Measurements from ENCODE around the gene COL10A1.

COL10A1 gene

GRCh38 chr6:116078522-116078921 lies 47.4 kb downstream of the COL10A1 start:
- H3K27me3 Mint-ChIP-seq: peaks cover 16% of the 10 kb centered on the region
- H3K27ac Mint-ChIP-seq: no peak overlapping the region
- no peaks in the 10 kb centered on the region for H3K4me1 Mint-ChIP-seq
- H3K4me3 Mint-ChIP-seq: no peak overlapping the region
- no peaks in the 10 kb centered on the region for H3K9me3 Mint-ChIP-seq
- no peaks in the 10 kb centered on the region for H3K36me3 Mint-ChIP-seq

DNA sequence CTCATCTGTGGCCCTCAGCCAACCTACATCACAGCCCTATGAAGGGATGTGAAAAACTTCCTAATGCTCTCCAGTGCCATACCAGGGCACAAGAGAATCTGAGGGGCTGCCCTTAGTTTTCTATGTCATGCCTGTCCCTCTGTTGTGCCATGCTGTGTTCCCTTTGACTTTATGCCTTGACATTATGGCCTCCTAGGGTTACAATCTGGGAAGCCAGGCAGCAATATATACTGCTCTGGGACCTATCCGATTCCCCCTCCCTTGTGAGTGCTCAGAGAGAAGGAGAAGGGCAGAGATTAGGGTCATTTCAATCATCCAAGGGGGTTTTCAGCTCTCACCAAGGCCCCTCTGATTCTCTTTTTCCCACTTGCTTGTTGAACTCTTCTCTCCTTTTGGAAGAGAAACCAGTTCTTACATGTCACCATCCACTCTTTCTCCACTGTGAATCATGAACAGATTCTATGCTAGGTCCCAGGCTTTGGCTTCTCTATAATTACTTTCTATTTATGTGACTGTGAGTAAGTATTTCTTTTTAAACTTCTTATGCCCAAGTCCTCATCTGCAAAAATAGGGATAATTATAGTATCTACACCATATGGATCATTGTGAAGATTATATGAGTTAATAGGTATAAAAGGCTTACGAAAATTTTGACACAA lies 51.1 kb downstream of the COL10A1 start:
- peaks cover 5% of the 10 kb centered on the region for H3K27me3 Mint-ChIP-seq

DNA sequence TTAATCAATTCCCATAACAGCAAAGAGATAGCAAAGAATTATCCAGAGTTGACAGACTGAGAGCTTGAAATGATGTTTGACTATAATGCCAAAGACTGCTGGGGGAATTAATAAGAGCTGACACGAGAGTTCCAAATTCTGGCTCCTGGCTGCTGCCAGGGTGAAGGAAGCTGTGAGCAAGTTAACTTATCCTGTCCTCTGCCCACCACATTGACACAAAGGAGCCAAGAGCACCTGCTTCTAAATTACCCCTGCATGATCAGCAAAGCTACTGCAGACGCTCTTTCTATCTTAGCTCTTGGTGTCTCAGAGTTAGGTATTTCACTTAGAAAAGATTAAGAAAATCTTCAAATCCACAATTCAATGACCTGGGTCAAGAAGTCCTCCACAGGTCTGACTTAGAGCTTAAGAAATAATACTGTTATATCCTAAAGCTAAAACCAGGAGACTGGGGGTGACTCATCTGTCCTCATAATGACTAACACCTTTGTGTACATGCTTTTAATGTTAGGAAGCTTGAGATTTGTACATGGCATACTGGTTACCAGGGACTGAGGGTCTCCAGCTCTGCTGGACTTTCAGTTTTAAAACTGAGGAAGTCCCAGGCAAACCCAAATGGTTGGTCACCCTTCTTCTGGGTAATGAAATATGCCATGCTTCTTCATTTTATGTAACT lies 52.0 kb downstream of the COL10A1 start:
- H3K9me3 Mint-ChIP-seq: no peaks in the 10 kb centered on the region
- no peak overlapping the region for H3K4me3 Mint-ChIP-seq
- H3K27me3 Mint-ChIP-seq: peaks cover 5% of the 10 kb centered on the region
- no peaks in the 10 kb centered on the region for H3K4me1 Mint-ChIP-seq
- no peak overlapping the region for H3K27ac Mint-ChIP-seq
- no peaks in the 10 kb centered on the region for H3K36me3 Mint-ChIP-seq

More for the DNA sequence above, 51.1 kb downstream of the COL10A1 start:
- no peaks in the 10 kb centered on the region for H3K36me3 Mint-ChIP-seq
- no peak overlapping the region for H3K4me3 Mint-ChIP-seq
- H3K27ac Mint-ChIP-seq: no peak overlapping the region
- H3K9me3 Mint-ChIP-seq: no peaks in the 10 kb centered on the region
- H3K4me1 Mint-ChIP-seq: no peaks in the 10 kb centered on the region

DNA sequence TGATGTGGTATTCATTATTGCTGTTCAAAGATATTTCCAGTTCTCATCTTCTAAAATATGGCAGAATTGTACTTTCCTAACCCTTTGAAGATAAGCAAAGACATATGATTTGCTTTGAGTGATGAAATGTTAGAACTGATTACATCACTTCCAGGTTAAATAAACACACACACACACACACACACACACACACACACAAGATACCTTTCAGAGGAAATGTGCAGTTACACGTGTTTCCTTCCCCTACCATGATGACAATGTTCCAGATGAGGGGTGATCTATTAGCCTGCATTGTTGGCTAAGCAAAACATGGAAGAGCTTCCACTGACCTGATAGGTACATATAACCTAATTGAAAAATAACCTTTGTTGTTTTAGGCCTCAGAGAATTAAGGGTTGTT lies 53.6 kb downstream of the COL10A1 start:
- H3K27ac Mint-ChIP-seq: no peak overlapping the region
- H3K4me1 Mint-ChIP-seq: no peaks in the 10 kb centered on the region
- H3K4me3 Mint-ChIP-seq: no peak overlapping the region
- no peaks in the 10 kb centered on the region for H3K9me3 Mint-ChIP-seq
- peaks cover 2% of the 10 kb centered on the region for H3K27me3 Mint-ChIP-seq
- H3K36me3 Mint-ChIP-seq: no peaks in the 10 kb centered on the region

DNA sequence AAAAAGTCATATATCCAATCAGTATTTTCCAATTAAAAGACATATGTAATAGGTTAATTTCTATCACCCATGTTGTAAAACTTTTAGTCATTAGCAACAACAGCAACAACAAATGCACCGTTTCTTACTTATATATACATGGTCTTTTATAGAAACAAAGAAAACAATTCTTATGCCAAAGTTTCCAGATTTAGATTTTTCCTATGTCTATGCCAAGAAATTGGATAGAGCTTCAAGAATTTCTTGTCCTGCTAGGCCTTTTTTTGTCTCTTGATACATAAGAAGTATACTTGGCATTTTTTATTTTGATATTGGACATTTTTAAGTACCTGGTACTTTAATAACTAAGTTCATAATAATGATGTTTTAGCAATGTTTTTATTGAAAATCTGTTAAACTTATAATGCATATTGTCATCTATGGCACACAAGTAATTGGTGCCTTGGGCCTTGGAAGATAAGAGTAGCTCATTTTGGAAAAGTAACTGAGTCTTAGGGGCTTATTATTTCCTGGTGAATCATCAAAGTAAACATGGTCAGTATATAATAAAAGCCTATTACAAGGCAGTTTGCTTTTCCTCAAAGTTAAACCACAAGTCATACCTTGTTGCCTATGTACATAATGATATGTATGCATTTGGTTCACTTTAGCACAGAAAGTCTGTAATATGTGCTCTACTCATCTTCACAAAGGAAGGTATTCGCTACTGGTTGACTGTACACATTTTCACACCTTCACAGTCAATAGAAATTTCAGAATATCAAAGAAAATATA lies 55.1 kb downstream of the COL10A1 start:
- Mint-ChIP-seq H3K27ac (no peak overlapping the region), H3K4me1 (no peaks in the 10 kb centered on the region), H3K36me3 (no peaks in the 10 kb centered on the region), H3K9me3 (no peaks in the 10 kb centered on the region), H3K4me3 (no peak overlapping the region), H3K27me3 (peaks cover 1% of the 10 kb centered on the region)

GRCh38 chr6:116070101-116070500 lies 55.8 kb downstream of the COL10A1 start:
- H3K36me3 Mint-ChIP-seq: no peaks in the 10 kb centered on the region
- peaks cover 1% of the 10 kb centered on the region for H3K27me3 Mint-ChIP-seq
- H3K4me3 Mint-ChIP-seq: no peak overlapping the region
- no peaks in the 10 kb centered on the region for H3K4me1 Mint-ChIP-seq
- no peaks in the 10 kb centered on the region for H3K9me3 Mint-ChIP-seq
- H3K27ac Mint-ChIP-seq: no peak overlapping the region

Measured in activated naive CD4-positive, alpha-beta T cell treated with anti-CD3 and anti-CD28 coated beads, Interleukin-2, amount 50 U/mL, for 24 hours (primary cell).